ENCODE data around the gene FADS1. TPM values are rescaled to one million over a fixed set of nuclear protein-coding genes. Genes with fewer than 3 reads are reported as not detected.

Gene FADS1
- total RNA-seq, 2 donors from 2014 or later: 28.8 to 29.8 TPM

GRCh38 chr11:61754534-61755482 lies 62.0 kb downstream of the FADS1 start:
- intact Hi-C loops (cut with DNase I): no loop called here

GRCh38 chr11:61753672-61754071 lies 63.1 kb downstream of the FADS1 start:
- intact Hi-C loops (cut with DNase I): no loop called here
- no peak for DNase-seq (ENCODE audit: low spot score)

More at GRCh38 chr11:61754534-61755482, 62.0 kb downstream of the FADS1 start:
- no peak for DNase-seq (ENCODE audit: low spot score)

GRCh38 chr11:61752925-61753521 lies 63.8 kb downstream of the FADS1 start:
- intact Hi-C loops (cut with DNase I): no loop called here
- DNase-seq (ENCODE audit: low spot score): no peak

GRCh38 chr11:61752117-61752924 lies 64.5 kb downstream of the FADS1 start, which contains the start of gene MYRF:
MYRF (plus strand) TSS chr11:61752636; CDS start chr11:61752745, 109 bp downstream.
- no peak for DNase-seq (ENCODE audit: low spot score)
- intact Hi-C loops (cut with DNase I): no loop called here

- intact Hi-C loops (cut with DNase I): no loop called here
- DNase-seq (ENCODE audit: low spot score): no peak
Observed at GRCh38 chr11:61751384-61751783, 65.4 kb downstream of the FADS1 start.

- intact Hi-C loops (cut with DNase I): no loop called here
- DNase-seq (ENCODE audit: low spot score): no peak
Observed at GRCh38 chr11:61750631-61751273, 66.1 kb downstream of the FADS1 start.

Other genes with a start within 250 kb of the FADS1 start
- under 1 TPM; 0.71 to 0.93 TPM for gene SYT7, start 235.9 kb downstream of the FADS1 start, total RNA-seq
- 1 to 10 TPM; 1.8 to 2.4 TPM for gene DAGLA, start 136.6 kb downstream of the FADS1 start, total RNA-seq
- gene MYRF, start 64.4 kb downstream of the FADS1 start, total RNA-seq: 1 to 10 TPM; 3.1 to 3.7 TPM
- 10 to 100 TPM; 78.2 to 84.7 TPM for gene TMEM258, start 24.4 kb downstream of the FADS1 start, total RNA-seq
- gene FEN1, start 24.1 kb downstream of the FADS1 start, total RNA-seq: 1 to 10 TPM; 4.6 to 6.0 TPM
- 100 to 1,000 TPM in 1 of 2 donors, 10 to 100 TPM in 1; 60.3 to 123 TPM for gene FADS2, start 11.3 kb upstream of the FADS1 start, total RNA-seq
- 100 to 1,000 TPM in 1 of 2 donors, 10 to 100 TPM in 1; 83.0 to 106 TPM for gene FADS3, start 74.5 kb upstream of the FADS1 start, total RNA-seq
- 10 to 100 TPM; 26.7 to 31.5 TPM for gene RAB3IL1, start 100.6 kb upstream of the FADS1 start, total RNA-seq
- 1 to 10 TPM; 5.8 to 9.5 TPM for gene BEST1, start 133.3 kb upstream of the FADS1 start, total RNA-seq
- gene FTH1, start 150.6 kb upstream of the FADS1 start, total RNA-seq: 1,000 to 10,000 TPM; 2,679 to 3,454 TPM